ENCODE measurements around the gene PSMD13.

DNA sequence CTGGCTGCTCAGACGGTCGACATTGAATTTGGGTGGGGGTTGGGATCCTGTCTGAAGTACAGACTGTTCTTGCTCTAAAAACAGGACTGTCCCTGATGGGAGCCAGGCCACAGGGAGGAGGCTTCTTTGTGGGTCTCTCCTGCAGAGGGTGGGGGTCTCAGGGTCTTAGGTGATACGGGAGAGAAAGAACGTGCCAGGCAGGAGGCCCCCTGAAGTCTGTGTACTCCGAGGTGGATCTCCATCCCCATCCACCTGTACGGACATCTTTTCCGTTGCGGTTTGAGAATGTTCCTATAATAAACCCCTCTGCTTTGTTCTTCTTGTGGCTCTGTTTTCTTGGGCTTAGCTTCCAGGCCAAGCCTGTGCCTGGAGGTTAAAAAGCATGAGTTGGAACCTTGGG, 15.9 kb downstream of the PSMD13 start:
- TF ChIP-seq GATA3 (IDR thresholded peaks at IDR 0.05; ENCODE audit: low read depth, low read length) (no peak), GATA2 (IDR thresholded peaks at IDR 0.05; ENCODE audit: low read depth, low read length) (no peak)
